C1 segment of cervical spinal cord (tissue), 14 donors: ENCODE data around the gene ART3.

Experiments
- DNase-seq, 14 donors: peaks; one replicate each; lab custom pipeline; 2025; lab: John Stamatoyannopoulos, UW

Gene ART3

GRCh38 chr4:76144546-76144945 is 70.0 kb downstream of the ART3 start:
- no peak for DNase-seq

- peak in 3 of 14 donors; percentile 39 to 75 (median 66) for DNase-seq
Measured at GRCh38 chr4:76147454-76148141, 73.1 kb downstream of the ART3 start.

- peak; percentile 69 to 94 (median 89) for DNase-seq
Measured at GRCh38 chr4:76148142-76148865, 73.8 kb downstream of the ART3 start, which contains the start of gene NUP54. NUP54 (minus strand) TSS chr4:76148397; CDS start chr4:76148374, 23 bp downstream.

GRCh38 chr4:76153356-76153755 is 78.8 kb downstream of the ART3 start:
- DNase-seq, result no peak

- no peak for DNase-seq
Measured at GRCh38 chr4:76155979-76156378, 81.5 kb downstream of the ART3 start.

- DNase-seq, result no peak
Measured at GRCh38 chr4:76156635-76157034, 82.1 kb downstream of the ART3 start.

GRCh38 chr4:76160355-76160754 is 85.8 kb downstream of the ART3 start:
- no peak for DNase-seq
